GM12878 (cell line): ENCODE measurements around the gene CCDC184. TPM values are rescaled to one million over a fixed set of nuclear protein-coding genes. Genes with fewer than 3 reads are reported as not detected.

Source experiments
- ATAC-seq: fragments of 200-7000 bp; cut with Tn5 transposase; 3 replicates; pipeline ENCODE4 v1.9.1; 2020; ENCODE audit warnings: mild to moderate bottlenecking, moderate library complexity
- BruUV-seq: library from RNA; stranded (reverse); fragments of 400-500 nt; replicated peaks from 2 replicates; lab custom pipeline; 2021; lab: Mats Ljungman, UMichigan
- CTCF ChIA-PET: fragments of 300-600 bp; sonication (Branson Sonifier 250); formaldehyde crosslinking; extraction: SDS; loops from one replicate; lab custom pipeline; 2021; ENCODE audit warnings: inconsistent platforms; lab: Yijun Ruan, JAX
- POLR2A ChIA-PET: fragments of 350-600 bp; formaldehyde crosslinking; extraction: SDS; loops from one replicate; lab custom pipeline; 2021; ENCODE audit warnings: inconsistent platforms; lab: Charles Lee
- RAD21 ChIA-PET: fragments of 300-600 bp; sonication (Branson Sonifier 250); formaldehyde crosslinking; loops from one replicate; lab custom pipeline; 2023; ENCODE audit warnings: antibody characterized with exemption; ENCODE audit not compliant: unreplicated experiment; lab: Charles Lee
- SMC1A ChIA-PET: fragments of 300-600 bp; sonication (Branson Sonifier 250); formaldehyde crosslinking; loops from one replicate; lab custom pipeline; 2023; ENCODE audit not compliant: unreplicated experiment, uncharacterized antibody; lab: Charles Lee
- DNase-seq: peaks from one replicate; pipeline ENCODE4 v3.0.0-alpha.2; 2011; ENCODE audit warnings: low read depth, low spot score
- FAIRE-seq: peaks from 3 replicates; lab custom pipeline; 2011; peaks lifted over from hg19 to GRCh38; lab: Jason Lieb, UNC
- H2AFZ ChIP-seq: 2 replicates; pipeline ENCODE4 v1.6.0; 2011; ENCODE audit warnings: low read depth, low read length, control low read depth; ENCODE audit not compliant: control insufficient read depth
- H3K27ac ChIP-seq: 2 replicates; pipeline ENCODE4 v1.5.1; 2011; ENCODE audit warnings: control low read depth; ENCODE audit not compliant: control insufficient read depth, insufficient read depth
- H3K27me3 ChIP-seq, 2 experiments: replicated peaks in 1 of 2; 2 replicates each; pipeline versions ENCODE4 v1.6.0 to v1.6.1; 2011; ENCODE audit warnings: low read length in 1 of 2; ENCODE audit not compliant: control insufficient read depth in 2 of 2, insufficient read depth in 2 of 2
- H3K36me3 ChIP-seq, 2 experiments: 2 replicates each; pipeline ENCODE4 v1.5.1; 2011; ENCODE audit warnings: low read length in 1 of 2; ENCODE audit not compliant: control insufficient read depth in 2 of 2, insufficient read depth in 2 of 2
- H3K4me1 ChIP-seq: 2 replicates; pipeline ENCODE4 v1.6.1; 2011; ENCODE audit warnings: mild to moderate bottlenecking, low read length, moderate library complexity, mixed read lengths; ENCODE audit not compliant: control insufficient read depth, insufficient read depth
- H3K4me2 ChIP-seq: 2 replicates; pipeline ENCODE4 v1.6.0; 2011; ENCODE audit warnings: control low read depth; ENCODE audit not compliant: control insufficient read depth, insufficient read depth
- H3K4me3 ChIP-seq: fragments of 200-600 bp; sonication (generic); 2 replicates; pipeline ENCODE4 v1.5.1; 2016
- H3K79me2 ChIP-seq: 2 replicates; pipeline ENCODE4 v1.6.0; 2011; ENCODE audit warnings: low read length; ENCODE audit not compliant: control insufficient read depth, insufficient read depth
- H3K9ac ChIP-seq: 2 replicates; pipeline ENCODE4 v1.8.0; 2011; ENCODE audit warnings: low read length, control low read depth, mixed read lengths; ENCODE audit not compliant: control insufficient read depth, insufficient read depth
- H3K9me3 ChIP-seq: replicated peaks from 3 replicates; pipeline ENCODE4 v1.5.1; 2011; ENCODE audit warnings: mild to moderate bottlenecking, low read length; ENCODE audit not compliant: control insufficient read depth, insufficient read depth
- H4K20me1 ChIP-seq: 2 replicates; pipeline ENCODE4 v1.6.0; 2011; ENCODE audit not compliant: control insufficient read depth, insufficient read depth
- BHLHE40 ChIP-seq, 2 experiments: fragments of 450-650 bp in 1 of 2; IDR thresholded peaks; 2 replicates each; pipeline ENCODE4 v1.6.1; 2011 to 2017; ENCODE audit warnings: low read depth in 2 of 2, borderline replicate concordance in 1 of 2, improper control_type of control experiment in 1 of 2, low read length in 1 of 2, mild to moderate bottlenecking in 1 of 2
- CBX3 ChIP-seq: fragments of 200-600 bp; sonication (generic); IDR thresholded peaks from 2 replicates; pipeline ENCODE4 v1.6.1; 2016; ENCODE audit warnings: low read depth, borderline replicate concordance
- CREB1 ChIP-seq: IDR thresholded peaks from 2 replicates; pipeline ENCODE4 v1.6.1; 2012; ENCODE audit warnings: low read depth, mild to moderate bottlenecking, inconsistent platforms
- CREM ChIP-seq: IDR thresholded peaks from 2 replicates; pipeline ENCODE4 v1.6.1; 2014; ENCODE audit warnings: antibody characterized with exemption, low read depth
- ETV6 ChIP-seq, 2 experiments: fragments of 450-650 bp in 1 of 2; IDR thresholded peaks in 1 of 2; conservative IDR thresholded peaks in 1 of 2; 2 replicates each; pipeline ENCODE4 v1.6.1; 2014; ENCODE audit warnings: antibody characterized with exemption in 1 of 2, borderline replicate concordance in 1 of 2, low read depth in 1 of 2, mild to moderate bottlenecking in 1 of 2, moderate library complexity in 1 of 2
- FOXM1 ChIP-seq: IDR thresholded peaks from 2 replicates; pipeline ENCODE4 v1.6.1; 2012; ENCODE audit warnings: low read depth, mild to moderate bottlenecking, inconsistent platforms, low read length, moderate library complexity
- KDM1A ChIP-seq: fragments of 200-600 bp; sonication (generic); IDR thresholded peaks from 2 replicates; pipeline ENCODE4 v1.6.1; 2016; ENCODE audit warnings: borderline replicate concordance
- NR2C2 ChIP-seq: IDR thresholded peaks from 2 replicates; pipeline ENCODE4 v1.6.1; 2011; ENCODE audit warnings: borderline replicate concordance, low read depth; ENCODE audit not compliant: control insufficient read depth, insufficient read length
- NR2F1 ChIP-seq: fragments of 450-650 bp; conservative IDR thresholded peaks from 2 replicates; pipeline ENCODE4 v1.6.1; 2017; ENCODE audit warnings: mild to moderate bottlenecking
- NRF1 ChIP-seq: conservative IDR thresholded peaks from 2 replicates; pipeline ENCODE4 v1.6.1; 2011; ENCODE audit warnings: mild to moderate bottlenecking, low read depth, low read length, improper control_type of control experiment
- PML ChIP-seq: IDR thresholded peaks from 2 replicates; pipeline ENCODE4 v1.6.1; 2012; ENCODE audit warnings: low read length, inconsistent platforms
- RCOR1 ChIP-seq: conservative IDR thresholded peaks from 2 replicates; pipeline ENCODE4 v1.6.1; 2012; ENCODE audit warnings: low read depth, low read length, improper control_type of control experiment
- SIX5 ChIP-seq: IDR thresholded peaks from 2 replicates; pipeline ENCODE4 v1.6.1; 2011; ENCODE audit warnings: mild to moderate bottlenecking, low read depth, low read length, moderate library complexity; ENCODE audit not compliant: severe bottlenecking
- SMARCA5 ChIP-seq: fragments of 450-650 bp; IDR thresholded peaks from 2 replicates; pipeline ENCODE4 v1.6.1; 2017; ENCODE audit warnings: mild to moderate bottlenecking
- SMC3 ChIP-seq: IDR thresholded peaks from 2 replicates; pipeline ENCODE4 v1.6.1; 2011; ENCODE audit warnings: low read length, improper control_type of control experiment, borderline replicate concordance
- STAT1 ChIP-seq: fragments of 450-650 bp; conservative IDR thresholded peaks from 2 replicates; pipeline ENCODE4 v1.6.1; 2014; ENCODE audit warnings: antibody characterized with exemption, mild to moderate bottlenecking
- STAT3 ChIP-seq: IDR thresholded peaks from 2 replicates; pipeline ENCODE4 v1.6.1; 2011; ENCODE audit warnings: low read depth, low read length, improper control_type of control experiment
- YY1 ChIP-seq: IDR thresholded peaks from 2 replicates; pipeline ENCODE4 v1.6.1; 2011; ENCODE audit warnings: low read depth, mild to moderate bottlenecking, low read length
- ZNF384 ChIP-seq: IDR thresholded peaks from 2 replicates; pipeline ENCODE4 v1.6.1; 2012; ENCODE audit warnings: low read depth, mild to moderate bottlenecking, low read length, improper control_type of control experiment, borderline replicate concordance
- ZNF622 ChIP-seq: fragments of 450-650 bp; IDR thresholded peaks from 2 replicates; pipeline ENCODE4 v1.6.1; 2017; ENCODE audit warnings: mild to moderate bottlenecking, inconsistent platforms
- WGBS: methylation state at CpG from one replicate; pipeline ENCODE4 v1.1.6; 2016; ENCODE audit warnings: low lambda C conversion rate; ENCODE audit not compliant: insufficient replicate concordance, insufficient coverage; ENCODE audit errors: missing lambda C conversion rate; 5-methylcytosine and 5-hydroxymethylcytosine counted together
- in situ Hi-C: fragments of 300-500 bp; cut with MboI; formaldehyde crosslinking; loops from 9 replicates; pipeline ENCODE4 v1.14.3; 2018; ENCODE audit warnings: mixed read lengths
- intact Hi-C: fragments of 100-400 bp; cut with micrococcal nuclease; formaldehyde crosslinking; loops from one replicate; pipeline ENCODE4 v1.14.2; 2022; ENCODE audit not compliant: unreplicated experiment
- polyA plus RNA-seq, 11 experiments: library from polyadenylated mRNA; depleted of rRNA in 4 of 11; unstranded in 6 of 11; stranded (reverse) in 5 of 11; fragments of >200 nt; fragmentation: Nextera tagmentation in 4 of 11; fragmentation: Illumina TruSeq in 1 of 11; extraction: Ambion mirVana in 4 of 11; extraction: Trizol in 1 of 11; gene quantifications; 1 replicate in 1 of 11; 2 replicates in 10 of 11; pipeline versions ENCODE4 v1.2.1 to v1.2.3, GENCODE V29; 2011 to 2016; ENCODE audit warnings: inconsistent platforms in 2 of 11, missing spikeins in 2 of 11, low read depth in 1 of 11
- total RNA-seq, 4 experiments: library from RNA; depleted of rRNA in 3 of 4; stranded (reverse); fragments of >200 nt in 3 of 4; fragmentation: Illumina TruSeq in 1 of 4; extraction: Trizol in 1 of 4; gene quantifications; 2 replicates each; pipeline versions ENCODE4 v1.2.1 to v1.2.3, GENCODE V29; 2013 to 2021
- TF ChIP-seq, protein P1 (sequence below): IDR thresholded peaks from 2 replicates; pipeline ENCODE4 v1.6.1; 2011; ENCODE audit warnings: low read depth, low read length, improper control_type of control experiment, borderline replicate concordance
- TF ChIP-seq, protein P2 (sequence below): IDR thresholded peaks from 2 replicates; pipeline ENCODE4 v1.6.1; 2011; ENCODE audit warnings: mild to moderate bottlenecking, low read depth, low read length, moderate library complexity; ENCODE audit not compliant: insufficient replicate concordance
- TF ChIP-seq, protein P3 (sequence below): IDR thresholded peaks from 2 replicates; pipeline ENCODE4 v1.6.1; 2012; ENCODE audit warnings: low read length, inconsistent platforms

CCDC184 gene
- total and polyA plus RNA-seq, 10 of the 15 experiments (the other 5 are each of a cell fraction or from before 2014, with no cell fraction given): not detected

DNA sequence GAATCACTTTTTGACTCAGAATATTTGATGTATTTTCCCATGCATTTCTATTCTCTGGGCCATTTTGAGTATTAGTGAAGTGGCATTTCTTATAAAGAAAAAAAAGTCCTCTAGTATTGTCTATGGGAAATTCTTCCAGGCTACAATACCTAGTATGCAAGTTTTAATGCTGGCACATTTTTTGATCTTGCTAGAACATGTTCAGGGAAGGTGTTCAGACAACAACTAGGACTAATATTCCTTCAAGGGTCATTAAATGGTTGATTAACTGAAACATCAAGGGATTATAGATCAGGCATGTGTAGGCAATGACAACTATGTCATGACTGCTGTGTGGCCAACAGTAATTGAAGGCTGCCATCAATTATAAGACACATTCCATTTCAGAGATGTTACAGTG is 7.7 kb downstream of the CCDC184 start (continued):
- TF ChIP-seq RCOR1: no peak
- TF ChIP-seq CREM: no peak
- no peak for TF ChIP-seq CBX3
- TF ChIP-seq PML: no peak
- no peak for TF ChIP-seq CREB1
- TF ChIP-seq ZNF622: no peak
- TF ChIP-seq NR2F1: no peak
- no peak for TF ChIP-seq SMARCA5
- no peak for TF ChIP-seq YY1
- no peak for TF ChIP-seq STAT3
- TF ChIP-seq, protein P1, sequence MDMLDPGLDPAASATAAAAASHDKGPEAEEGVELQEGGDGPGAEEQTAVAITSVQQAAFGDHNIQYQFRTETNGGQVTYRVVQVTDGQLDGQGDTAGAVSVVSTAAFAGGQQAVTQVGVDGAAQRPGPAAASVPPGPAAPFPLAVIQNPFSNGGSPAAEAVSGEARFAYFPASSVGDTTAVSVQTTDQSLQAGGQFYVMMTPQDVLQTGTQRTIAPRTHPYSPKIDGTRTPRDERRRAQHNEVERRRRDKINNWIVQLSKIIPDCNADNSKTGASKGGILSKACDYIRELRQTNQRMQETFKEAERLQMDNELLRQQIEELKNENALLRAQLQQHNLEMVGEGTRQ: no peak
- no peak for TF ChIP-seq SMC3

DNA sequence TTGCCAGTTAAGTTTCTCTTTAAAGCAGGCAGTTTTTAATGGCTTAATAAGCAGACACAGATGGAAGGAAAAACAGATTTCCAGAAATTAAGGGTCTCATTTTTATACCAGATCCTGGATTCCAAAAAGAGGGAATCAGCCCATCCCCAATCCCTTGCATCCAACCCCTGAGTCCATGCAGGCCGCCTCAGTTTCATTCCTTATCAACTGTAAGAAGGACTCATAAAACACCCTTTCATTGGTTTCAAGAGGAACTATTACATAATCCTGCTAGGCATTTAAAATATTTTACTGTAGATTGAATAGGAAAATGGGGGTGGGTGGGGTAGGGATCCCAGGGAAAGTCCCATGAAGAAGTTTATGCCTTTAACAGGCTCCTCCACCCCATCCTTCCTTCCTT is 9.4 kb downstream of the CCDC184 start:
- Histone ChIP-seq H3K4me2 (no peak overlapping the region), H3K79me2 (no peaks in the 10 kb centered on the region), H4K20me1 (no peaks in the 10 kb centered on the region), H3K36me3 (no peaks in the 10 kb centered on the region), H3K4me1 (0 out of 2 replicates have a peak, but pooled peaks cover 2% of the 10 kb centered on the region), H3K9ac (no peak overlapping the region), H2AFZ (no peak overlapping the region), H3K27ac (no peak overlapping the region), H3K4me3 (no peak overlapping the region), H3K9me3 (no peaks in the 10 kb centered on the region), H3K27me3 (peaks cover 0 to 2% of the 10 kb centered on the region in 2 experiments; a peak in 1 of 4 replicates)
- ChIA-PET SMC1A (interaction anchor here (1.2 kb wide), 1 partner anchor 25 kb away, joined by 3 read pairs; no protein-coding TSS in a partner anchor), RAD21 (no interaction called here), CTCF (interaction anchor here (0.9 kb wide), 1 partner anchor 18 kb away, joined by 3 read pairs; no protein-coding TSS in a partner anchor), POLR2A (no interaction called here)
- WGBS: 28% methylated on average over 1 of the region's 1 CpG
- intact Hi-C loops: loop anchor here (10.0 kb wide), 1 partner anchor 162 kb away; the partner anchor contains the start of gene ZNF641
- in situ Hi-C loops: no loop called here
- FAIRE-seq (no peak), ATAC-seq (no peak), DNase-seq (no peak)
- no TSS peak for BruUV-seq
- TF ChIP-seq NRF1: no peak
- TF ChIP-seq, protein P2, sequence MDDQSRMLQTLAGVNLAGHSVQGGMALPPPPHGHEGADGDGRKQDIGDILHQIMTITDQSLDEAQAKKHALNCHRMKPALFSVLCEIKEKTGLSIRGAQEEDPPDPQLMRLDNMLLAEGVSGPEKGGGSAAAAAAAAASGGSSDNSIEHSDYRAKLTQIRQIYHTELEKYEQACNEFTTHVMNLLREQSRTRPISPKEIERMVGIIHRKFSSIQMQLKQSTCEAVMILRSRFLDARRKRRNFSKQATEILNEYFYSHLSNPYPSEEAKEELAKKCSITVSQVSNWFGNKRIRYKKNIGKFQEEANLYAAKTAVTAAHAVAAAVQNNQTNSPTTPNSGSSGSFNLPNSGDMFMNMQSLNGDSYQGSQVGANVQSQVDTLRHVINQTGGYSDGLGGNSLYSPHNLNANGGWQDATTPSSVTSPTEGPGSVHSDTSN: no peak
- TF ChIP-seq ETV6 (conservative IDR thresholded peaks at IDR 0.05 in 1 of 2, IDR thresholded peaks at IDR 0.05 in 1 of 2; ENCODE audit: borderline replicate concordance in 1 of 2, low read depth in 1 of 2): no peak
- TF ChIP-seq, protein P3, sequence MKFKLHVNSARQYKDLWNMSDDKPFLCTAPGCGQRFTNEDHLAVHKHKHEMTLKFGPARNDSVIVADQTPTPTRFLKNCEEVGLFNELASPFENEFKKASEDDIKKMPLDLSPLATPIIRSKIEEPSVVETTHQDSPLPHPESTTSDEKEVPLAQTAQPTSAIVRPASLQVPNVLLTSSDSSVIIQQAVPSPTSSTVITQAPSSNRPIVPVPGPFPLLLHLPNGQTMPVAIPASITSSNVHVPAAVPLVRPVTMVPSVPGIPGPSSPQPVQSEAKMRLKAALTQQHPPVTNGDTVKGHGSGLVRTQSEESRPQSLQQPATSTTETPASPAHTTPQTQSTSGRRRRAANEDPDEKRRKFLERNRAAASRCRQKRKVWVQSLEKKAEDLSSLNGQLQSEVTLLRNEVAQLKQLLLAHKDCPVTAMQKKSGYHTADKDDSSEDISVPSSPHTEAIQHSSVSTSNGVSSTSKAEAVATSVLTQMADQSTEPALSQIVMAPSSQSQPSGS: no peak
- TF ChIP-seq STAT1: no peak
- no peak for TF ChIP-seq KDM1A
- TF ChIP-seq BHLHE40 (IDR thresholded peaks at IDR 0.05; ENCODE audit: borderline replicate concordance in 1 of 2, low read depth in 2 of 2, low read length in 1 of 2): no peak
- TF ChIP-seq NR2C2: no peak
- no peak for TF ChIP-seq FOXM1
- no peak for TF ChIP-seq ZNF384
- TF ChIP-seq SIX5: no peak
